HG02852 (cell line): ENCODE measurements around the gene ZGRF1.
"Not testable (repeated sequence)": the region's sequence is repeated elsewhere in the genome, so short reads cannot be mapped to it uniquely, and the experiment has no call there.

Experiments
- ATAC-seq: cut with Tn5 transposase; IDR thresholded peaks from one replicate; pipeline ENCODE4 v1.9.1; 2021; ENCODE audit warnings: mild to moderate bottlenecking, moderate library complexity; ENCODE audit not compliant: unreplicated experiment

The ZGRF1 gene

DNA sequence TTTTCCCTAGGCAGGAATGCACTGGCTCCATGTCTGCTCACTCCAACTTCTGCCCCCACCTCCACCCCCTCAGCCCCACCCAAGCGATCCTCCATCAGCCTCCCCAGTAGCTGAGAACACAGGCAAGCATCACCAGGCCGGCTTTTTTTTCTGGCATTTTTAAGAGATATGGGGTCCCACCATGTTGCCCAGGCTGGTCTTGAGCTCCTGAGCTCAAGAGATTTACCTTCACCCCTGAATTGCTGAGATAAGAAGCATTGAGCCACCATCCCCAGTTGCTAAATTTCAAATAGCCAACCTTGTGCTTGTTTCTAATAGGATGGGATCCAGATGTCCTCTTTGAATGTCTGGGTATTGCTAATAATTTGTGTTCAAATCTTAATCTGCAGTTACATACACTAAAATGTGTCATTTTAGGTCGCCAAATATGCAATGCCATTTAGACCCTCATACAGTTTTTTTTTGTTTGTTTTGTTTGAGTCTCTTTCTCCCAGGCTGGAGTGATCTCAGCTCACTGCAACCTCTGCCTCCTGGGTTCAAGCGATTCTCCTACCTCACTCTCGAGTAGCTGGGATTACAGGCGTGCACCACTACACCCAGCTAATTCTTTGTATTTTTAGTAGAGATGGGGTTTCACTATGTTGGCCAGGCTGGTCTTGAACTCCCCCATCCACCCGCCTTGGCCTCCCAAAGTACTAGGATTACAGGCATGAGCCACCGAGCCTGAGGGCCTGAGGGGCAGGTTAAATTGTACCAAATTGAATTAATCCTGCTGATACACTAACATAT is 9.0 kb upstream of the ZGRF1 start:
- no peak for ATAC-seq

DNA sequence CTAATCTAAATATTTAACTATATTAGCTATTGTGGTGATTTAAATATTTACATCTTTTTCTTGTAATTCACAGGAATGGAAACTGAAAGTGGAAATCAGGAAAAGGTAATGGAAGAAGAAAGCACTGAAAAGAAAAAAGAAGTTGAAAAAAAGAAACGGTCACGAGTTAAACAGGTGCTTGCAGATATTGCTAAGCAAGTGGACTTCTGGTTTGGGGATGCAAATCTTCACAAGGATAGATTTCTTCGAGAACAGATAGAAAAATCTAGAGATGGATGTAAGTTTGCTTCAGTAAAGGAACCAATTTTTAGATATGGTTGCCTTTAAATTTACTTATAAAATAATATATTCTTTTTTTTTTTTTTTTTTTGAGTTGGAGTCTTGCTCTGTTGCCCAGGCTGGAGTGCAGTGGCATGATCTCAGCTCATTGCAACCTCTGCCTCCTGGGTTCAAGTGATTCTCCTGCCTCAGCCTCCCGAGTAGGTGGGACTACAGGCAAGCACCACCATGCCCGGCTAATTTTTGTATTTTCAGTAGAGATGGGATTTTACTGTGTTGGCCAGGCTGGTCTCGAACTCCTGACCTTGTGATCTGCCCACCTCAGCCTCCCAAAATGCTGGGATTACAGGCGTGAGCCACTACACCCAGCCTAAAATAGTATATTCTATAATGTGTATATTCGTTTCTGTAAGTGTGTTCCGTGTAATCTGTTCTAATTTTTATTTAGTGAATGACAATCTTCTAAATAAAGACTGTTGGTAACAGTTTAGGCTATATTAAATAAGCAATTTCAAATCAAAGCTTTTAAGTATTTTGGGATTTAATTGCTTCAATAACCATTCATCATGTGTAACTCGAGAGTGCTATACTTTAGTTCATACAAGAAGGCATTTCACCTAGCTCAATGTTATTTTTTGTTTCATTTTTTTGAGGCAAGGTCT is 8.2 kb upstream of the ZGRF1 start:
- ATAC-seq, result not testable (repeated sequence)

DNA sequence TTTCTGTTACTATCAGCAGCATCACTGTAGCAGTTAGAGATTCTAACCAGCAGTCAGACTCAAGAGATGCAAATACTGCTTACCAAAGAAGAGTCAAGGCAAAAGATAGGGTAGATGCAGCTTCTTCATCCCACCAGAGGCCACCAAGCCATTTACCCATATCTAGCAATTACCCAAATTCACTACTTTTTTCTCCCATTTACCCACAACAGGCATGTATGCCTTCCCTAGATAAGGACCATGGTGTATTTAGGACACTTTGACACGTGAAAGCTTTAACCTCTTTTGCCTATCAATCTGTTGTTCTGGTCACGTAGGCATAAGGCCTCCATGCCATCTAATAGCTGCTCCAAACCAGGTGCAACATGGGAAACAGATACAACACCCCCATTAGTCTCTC is 5.8 kb upstream of the ZGRF1 start:
- no peak for ATAC-seq

DNA sequence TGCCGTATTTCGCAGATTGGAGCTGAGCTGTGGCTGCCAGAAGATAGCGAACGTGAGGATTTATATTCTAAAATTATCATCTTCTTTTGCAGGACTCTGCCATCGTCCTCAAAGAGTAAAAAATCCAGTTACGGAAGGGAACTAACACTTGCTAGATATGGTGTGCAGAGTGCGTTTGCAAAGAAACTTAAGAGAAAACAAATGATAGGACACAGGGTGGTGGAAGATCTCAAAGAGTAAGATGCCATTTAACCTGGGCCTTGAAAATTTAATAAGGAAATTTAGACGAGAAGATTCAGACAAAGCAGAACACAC is 800 bp upstream of the ZGRF1 start:
- ATAC-seq, result peak; percentile 3

DNA sequence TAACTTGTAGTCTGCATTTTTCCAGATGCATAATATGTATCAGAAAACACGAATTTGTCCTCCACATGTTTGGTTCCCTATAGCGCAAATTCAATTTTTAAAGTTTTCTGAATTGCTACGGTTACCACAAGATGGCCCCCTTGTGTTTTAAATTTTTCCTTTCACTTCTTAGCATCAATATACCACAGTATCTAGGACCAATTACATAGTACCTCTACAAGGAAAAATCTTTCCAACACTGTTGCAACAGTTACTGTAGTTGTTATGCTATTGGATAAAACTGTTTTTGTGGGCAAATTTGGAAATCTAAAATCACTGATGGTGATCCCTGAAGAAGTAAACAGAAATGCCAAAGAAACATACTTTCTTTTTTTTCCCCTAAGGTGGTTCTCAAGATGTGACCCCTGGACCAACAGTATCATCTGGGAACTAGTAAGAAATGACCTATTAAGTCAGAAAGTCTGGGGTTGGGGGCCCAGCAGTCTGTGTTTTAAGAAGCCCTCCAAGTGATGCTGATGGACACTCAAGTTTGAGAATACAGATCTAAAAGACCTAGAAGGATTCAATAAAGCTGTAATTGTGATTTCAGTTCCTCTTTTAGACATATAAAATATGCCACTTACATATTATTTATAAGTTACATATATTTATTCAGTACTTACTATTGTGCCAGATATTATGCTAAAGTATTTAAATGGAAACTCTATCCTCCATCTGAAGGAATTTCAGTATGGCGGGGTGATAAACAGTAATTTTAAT is 3.1 kb downstream of the ZGRF1 start:
- ATAC-seq, result no peak

DNA sequence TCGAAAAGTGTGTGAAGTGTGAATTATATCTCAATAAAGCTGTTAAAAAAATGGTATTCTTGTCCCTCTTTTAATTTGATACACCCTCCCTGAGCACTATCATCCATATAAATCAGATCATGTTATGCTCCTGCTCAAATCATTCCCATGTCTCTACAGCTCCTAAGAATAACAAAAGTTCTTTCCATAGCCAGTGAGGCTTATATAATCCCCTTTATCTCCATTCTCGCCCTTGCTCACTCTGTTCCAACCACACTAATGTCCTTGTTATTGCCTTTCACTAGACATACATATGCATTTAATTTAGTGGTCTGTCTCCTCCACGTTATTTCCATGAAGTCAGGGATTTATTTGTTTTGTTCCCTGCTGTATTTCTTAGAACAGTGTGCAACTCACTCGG is 10.5 kb downstream of the ZGRF1 start:
- no peak for ATAC-seq

DNA sequence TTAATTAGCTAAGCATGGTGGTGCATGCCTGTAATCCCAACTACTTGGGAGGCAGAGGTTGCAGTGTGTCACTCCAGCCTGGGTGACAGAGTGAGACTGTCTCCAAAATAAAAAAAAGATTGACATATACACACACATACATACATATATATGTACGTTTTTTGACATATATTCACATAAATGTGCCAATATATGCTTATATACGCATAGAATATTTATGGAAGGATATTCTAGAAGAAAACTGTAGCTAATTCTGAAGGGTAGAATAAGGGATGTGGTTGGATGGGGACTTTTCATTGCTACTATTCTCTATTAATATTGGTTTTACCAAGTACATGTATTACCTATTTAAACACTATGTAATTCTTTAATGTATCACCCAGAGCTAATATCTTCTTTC is 19.7 kb downstream of the ZGRF1 start:
- ATAC-seq, result no peak

DNA sequence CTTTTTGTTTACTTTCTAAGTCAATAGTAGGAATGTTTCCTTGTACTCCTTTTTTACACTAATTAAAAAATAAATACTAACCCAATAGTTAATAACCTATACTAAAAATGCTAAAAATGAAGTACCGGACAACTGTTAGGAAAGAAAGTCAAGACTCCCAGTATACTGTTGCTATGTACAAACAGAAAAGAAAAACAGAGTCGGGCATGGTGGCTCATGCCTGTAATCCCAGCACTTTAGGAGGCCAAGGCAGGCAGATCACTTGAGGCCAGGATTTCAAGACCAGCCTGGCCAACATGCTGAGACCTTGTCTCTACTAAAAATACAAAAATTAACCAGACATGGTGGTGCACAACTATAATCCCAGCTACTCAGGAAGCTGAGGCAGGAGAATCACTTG is 23.9 kb downstream of the ZGRF1 start:
- ATAC-seq, result not testable (repeated sequence)

DNA sequence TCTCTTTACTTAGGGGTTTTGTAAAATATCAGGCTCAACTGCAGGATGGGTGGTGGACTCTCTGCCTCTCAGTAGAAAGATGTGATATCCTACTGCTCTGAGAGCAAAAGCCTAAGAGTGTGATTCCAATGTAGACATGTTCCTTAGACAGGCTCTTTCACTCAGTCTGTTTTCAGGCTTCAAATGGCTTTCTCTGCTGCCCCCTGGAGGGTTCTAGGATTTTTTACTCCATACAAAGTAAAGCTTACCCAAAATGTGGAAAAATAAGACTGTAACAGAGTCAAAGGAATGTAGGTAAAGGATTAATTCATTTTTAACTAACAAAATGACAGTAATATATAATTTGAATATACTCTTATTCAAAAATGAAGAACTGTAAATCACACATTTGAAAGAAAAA is 32.1 kb downstream of the ZGRF1 start:
- ATAC-seq, result peak; percentile 80

DNA sequence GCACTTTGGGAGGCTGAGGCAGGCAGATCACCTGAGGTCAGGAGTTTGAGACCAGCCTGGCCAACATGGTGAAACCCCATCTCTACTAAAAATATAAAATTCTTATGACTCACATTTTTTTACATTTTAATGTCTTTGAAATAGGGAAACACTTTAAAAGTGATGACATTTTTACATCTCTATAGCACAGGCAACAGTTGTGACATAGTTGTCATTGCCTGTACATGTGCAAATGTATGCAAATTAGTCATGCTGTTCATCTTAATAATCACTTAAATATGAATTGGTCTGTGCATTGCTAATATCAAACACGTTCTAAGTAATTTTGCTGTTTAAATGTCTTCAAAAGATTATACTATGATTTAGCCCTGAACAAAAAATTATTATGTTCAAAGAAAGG is 41.7 kb downstream of the ZGRF1 start:
- no peak for ATAC-seq

DNA sequence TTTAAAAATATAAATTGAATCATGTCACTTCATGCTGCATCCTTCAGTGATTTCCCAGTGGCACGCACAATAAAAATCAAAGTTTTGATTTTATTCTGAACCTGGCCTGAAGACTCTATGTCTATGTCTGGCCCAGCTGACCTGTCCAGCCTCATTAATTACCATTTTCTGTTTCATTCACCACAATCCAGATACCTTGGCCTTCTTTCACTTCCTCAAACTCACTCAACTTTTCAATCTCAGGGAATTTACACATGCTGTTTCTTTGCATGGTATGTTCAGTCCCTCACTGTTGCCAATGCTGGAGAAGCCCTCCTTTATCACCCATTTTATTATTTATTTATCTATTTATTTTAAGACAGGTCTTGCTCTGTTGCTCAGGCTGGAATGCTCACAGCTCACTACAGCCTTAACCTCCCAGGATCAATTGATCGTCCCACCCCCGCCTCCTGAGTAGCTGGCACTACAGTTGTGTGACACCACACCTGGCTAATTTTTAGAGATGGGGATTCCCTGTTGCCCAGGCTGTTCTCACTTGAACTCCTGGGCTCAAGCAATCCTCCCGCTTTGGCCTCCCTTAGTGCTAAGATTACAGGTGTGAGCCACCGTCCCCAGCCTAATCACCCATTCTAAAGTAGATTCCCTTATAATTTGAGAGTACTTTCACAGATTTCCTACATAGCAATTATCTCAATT is 43.1 kb downstream of the ZGRF1 start:
- peak; percentile 80 for ATAC-seq

DNA sequence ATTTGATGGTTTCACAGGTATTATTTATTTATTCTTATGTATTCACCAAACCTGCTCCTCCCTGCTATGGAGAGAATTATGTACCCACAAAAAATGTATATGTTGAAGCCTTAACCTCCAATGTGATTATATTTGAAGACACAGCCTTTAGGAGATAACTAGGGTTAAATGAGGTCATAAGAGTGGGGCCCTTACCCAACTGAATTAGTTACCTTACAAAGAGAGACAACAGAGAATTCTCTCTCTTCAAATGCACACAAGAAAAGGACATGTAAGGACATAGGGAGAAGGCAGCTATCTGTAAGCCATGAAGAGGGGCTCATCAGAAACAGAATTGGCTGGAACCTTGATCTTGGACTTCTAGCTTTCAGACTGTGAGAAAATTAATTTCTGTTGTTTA is 44.0 kb downstream of the ZGRF1 start:
- no peak for ATAC-seq

DNA sequence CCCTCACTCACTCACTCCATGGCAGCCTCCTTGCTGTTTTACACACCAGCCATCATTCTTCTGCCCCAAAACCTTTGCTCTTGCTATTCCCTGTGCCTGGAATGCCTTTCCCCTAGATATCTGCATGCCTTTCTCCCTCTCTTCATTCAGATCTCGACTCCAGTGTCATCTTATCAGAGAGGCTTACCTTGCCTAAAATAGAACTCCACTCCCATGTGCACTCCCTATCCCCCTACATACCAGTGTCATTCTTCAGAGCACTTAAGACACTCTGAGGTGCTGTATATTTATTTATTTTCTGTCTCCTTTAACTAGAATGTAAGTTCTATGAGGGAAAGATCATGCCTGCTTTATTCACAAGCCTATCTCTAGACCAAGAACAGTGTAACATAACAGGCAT is 45.1 kb downstream of the ZGRF1 start:
- ATAC-seq, result no peak

DNA sequence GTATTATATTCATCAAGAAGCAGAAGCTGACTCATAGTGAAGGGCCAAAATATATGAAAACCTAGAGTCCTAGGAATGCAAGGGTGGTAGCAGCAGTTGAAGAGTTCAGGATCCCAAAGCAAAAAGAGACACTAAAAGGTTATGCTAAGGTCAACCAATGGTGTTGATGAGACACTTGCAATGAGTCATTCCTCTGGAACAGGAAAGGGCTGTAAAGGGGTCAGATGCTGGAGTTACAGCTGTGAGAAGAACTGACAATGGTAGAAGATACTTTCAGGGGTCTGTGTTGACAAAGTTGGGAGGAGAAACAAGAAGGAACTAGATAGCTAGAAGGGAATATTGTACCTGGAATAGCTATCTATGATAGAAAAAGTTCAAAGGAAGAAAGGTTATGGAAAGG is 47.5 kb downstream of the ZGRF1 start:
- ATAC-seq, result no peak

DNA sequence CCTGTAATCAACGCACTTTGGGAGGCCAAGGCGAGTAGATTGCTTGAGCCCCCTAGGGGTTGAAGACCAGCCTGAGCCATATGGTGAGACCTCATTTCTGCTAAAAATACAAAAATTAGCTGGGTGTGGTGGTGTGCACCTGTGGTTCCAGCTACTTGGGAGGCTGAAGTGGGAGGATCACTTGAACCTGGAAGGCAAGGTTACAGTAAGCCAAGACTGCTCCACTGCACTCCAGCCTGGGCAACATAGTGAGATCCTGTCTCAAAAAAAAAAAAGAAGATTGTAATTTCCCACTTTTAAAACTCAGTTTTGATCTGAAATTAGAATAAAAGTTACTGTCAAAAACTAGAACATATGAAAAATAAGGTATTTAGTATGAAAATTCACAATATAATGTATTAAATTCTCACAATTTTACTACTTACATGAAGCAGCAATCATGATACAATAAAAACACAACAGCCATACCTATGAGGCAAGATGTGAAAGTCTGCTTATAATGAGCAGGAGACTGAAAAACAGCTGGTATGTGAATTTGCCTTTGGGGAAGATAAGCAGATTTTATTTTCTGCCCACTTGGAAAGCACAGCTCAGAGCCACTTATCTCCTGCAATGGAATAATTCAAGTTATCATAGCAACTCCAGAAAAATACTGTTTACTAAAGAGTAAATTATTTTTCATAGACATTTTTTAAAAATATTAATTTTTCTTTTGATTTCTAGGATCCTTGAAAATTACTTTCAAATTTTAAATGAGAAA is 50.6 kb downstream of the ZGRF1 start:
- ATAC-seq, result no peak

DNA sequence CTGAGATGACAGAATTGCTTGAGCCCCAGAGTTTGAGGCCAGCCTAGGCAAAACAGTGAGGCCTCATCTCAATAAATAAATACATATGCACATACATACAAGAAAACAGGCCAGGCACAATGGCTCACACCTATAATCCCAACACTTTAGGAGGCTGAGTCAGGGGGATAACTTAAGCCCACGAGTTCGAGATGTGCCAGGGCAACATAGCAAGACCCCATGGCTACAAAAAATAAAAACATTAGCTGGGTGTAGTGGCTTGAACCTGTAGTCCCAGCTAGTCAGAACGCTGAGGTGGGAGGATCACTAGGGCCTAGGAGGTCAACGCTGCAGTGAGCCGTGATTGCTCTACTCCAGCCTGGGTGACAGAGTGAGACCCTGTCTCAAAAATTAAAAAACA is 69.2 kb downstream of the ZGRF1 start:
- ATAC-seq, result no peak

DNA sequence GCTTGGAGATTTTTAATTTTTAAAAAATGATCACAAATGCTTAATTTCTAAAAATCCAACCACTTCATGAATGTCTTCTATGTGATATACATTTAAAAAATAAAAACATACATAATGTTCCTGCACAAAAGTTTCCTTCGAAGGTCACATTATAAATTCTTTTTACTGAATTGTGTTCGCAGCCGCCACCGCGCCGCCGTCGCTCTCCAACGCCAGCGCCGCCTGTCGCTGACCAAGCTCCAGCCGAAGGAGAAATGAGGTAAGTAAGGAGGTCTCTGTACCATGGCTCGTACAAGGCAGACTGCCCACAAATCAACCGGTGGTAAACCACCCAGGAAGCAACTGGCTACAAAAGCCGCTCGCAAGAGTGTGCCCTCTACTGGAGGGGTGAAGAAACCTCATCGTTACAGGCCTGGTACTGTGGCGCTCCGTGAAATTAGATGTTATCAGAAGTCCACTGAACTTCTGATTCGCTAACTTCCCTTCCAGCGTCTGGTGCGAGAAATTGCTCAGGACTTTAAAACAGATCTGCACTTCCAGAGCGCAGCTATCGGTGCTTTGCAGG is 71.9 kb downstream of the ZGRF1 start:
- ATAC-seq, result no peak

DNA sequence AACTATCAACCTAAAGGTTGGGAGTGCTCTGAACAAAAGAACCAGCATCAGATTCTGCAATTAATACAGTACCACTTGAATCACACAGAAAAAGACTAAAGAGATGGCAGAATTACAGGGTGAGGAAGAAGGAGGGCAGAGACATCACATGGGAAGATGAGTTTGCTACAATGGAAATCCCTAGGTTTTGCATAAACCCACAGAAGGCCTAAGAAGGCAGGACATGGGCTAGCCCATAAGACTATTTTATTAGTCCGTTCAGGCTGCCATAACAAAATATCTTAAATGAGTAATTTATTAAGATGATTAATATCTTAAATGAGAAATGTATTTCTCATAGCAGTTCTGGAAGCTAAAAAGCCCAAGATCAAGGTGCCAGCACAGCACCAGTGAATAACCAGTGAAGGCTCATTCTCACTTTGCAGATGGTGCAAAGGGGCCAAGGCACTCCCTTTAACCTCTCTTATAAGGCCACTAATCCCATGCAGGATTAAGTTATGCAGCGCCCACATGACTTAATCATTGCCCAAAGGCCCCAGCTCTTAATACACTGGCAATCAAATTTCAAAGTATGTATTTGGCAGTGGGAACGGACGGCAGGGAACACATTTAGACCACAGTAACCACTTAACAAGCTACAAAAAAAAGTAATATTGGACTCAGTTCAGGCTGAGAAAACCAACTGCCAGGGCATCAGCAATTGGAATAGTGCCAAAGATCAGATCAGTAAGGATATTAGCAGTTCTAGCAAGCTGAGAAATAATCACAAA is 73.1 kb downstream of the ZGRF1 start:
- no peak for ATAC-seq

DNA sequence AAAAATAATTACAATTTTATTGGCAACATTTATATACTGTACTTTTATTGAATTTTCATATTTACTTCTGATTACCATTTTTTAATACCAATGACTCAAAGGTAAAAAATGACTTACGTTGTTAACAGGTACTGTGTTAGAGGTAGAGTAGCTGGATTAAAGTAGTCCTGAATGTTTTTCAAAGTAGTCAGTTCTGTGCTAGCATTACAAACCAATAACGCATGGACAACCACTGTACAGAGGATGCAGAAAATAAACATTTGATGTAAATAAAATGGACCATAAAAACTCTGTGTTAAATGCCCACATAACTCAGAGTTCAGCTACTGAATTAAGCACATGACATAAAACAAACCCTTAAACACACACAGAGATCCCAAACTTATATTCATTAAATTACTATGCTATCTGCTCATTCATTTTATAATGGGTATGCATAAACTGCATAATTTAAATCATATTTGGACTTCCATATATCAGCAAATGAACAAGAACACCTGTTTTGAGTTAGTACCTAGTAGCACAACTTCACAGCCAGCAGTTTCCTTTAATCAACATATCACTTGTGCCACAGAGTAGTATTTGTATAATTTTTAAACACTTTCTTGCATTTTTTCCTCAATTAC is 74.3 kb downstream of the ZGRF1 start:
- no peak for ATAC-seq
